GM23338 (cell line): ENCODE measurements around the gene OR6K3. TPM values are rescaled to one million over a fixed set of nuclear protein-coding genes. Genes with fewer than 3 reads are reported as not detected.

Experiments
- ATAC-seq: fragments of 200-7000 bp; cut with Tn5 transposase; 3 replicates; pipeline ENCODE4 v1.9.1; 2020
- DNase-seq: peaks from one replicate; pipeline ENCODE4 v3.0.0-alpha.2; 2015; ENCODE audit warnings: low spot score
- H2AFZ ChIP-seq: fragments of 200-600 bp; sonication (generic); 2 replicates; pipeline ENCODE4 v1.8.0; 2016; ENCODE audit warnings: antibody characterized with exemption, mild to moderate bottlenecking, moderate library complexity
- H3F3A ChIP-seq: fragments of 200-600 bp; sonication (generic); replicated peaks from 2 replicates; pipeline ENCODE4 v1.8.0; 2017; ENCODE audit warnings: antibody characterized with exemption, mixed run types, low read depth
- H3K27ac ChIP-seq: fragments of 200-600 bp; sonication (generic); 2 replicates; pipeline ENCODE4 v1.6.1; 2016; ENCODE audit warnings: low read depth
- H3K27me3 ChIP-seq: fragments of 200-600 bp; sonication (generic); 2 replicates; pipeline ENCODE4 v1.8.0; 2016; ENCODE audit warnings: mild to moderate bottlenecking, mixed run types, moderate library complexity; ENCODE audit not compliant: insufficient read depth
- H3K36me3 ChIP-seq: fragments of 200-600 bp; sonication (generic); 2 replicates; pipeline ENCODE4 v1.8.0; 2016; ENCODE audit warnings: mild to moderate bottlenecking; ENCODE audit not compliant: insufficient read depth
- H3K4me1 ChIP-seq: fragments of 200-600 bp; sonication (generic); 2 replicates; pipeline ENCODE4 v1.8.0; 2016; ENCODE audit warnings: mild to moderate bottlenecking, moderate library complexity; ENCODE audit not compliant: insufficient read depth
- H3K4me2 ChIP-seq: fragments of 200-600 bp; sonication (generic); 2 replicates; pipeline ENCODE4 v1.7.1; 2017; ENCODE audit warnings: mixed run types
- H3K4me3 ChIP-seq: fragments of 200-600 bp; sonication (generic); 2 replicates; pipeline ENCODE4 v1.6.1; 2016; ENCODE audit warnings: mixed run types
- H3K79me2 ChIP-seq: fragments of 200-600 bp; sonication (generic); replicated peaks from 2 replicates; pipeline ENCODE4 v1.8.0; 2017; ENCODE audit warnings: mild to moderate bottlenecking; ENCODE audit not compliant: insufficient read depth
- H3K9me2 ChIP-seq: fragments of 200-600 bp; sonication (generic); 2 replicates; pipeline ENCODE4 v1.8.0; 2017; ENCODE audit not compliant: insufficient read depth
- H4K20me1 ChIP-seq: fragments of 200-600 bp; sonication (generic); replicated peaks from 2 replicates; pipeline ENCODE4 v1.8.0; 2017; ENCODE audit warnings: mild to moderate bottlenecking; ENCODE audit not compliant: insufficient read depth
- H3K27ac Mint-ChIP-seq: 2 replicates; pipeline ENCODE4 v1.8.0; 2020; ENCODE audit warnings: inconsistent platforms, mild to moderate bottlenecking, moderate library complexity, mixed read lengths
- H3K27me3 Mint-ChIP-seq: 3 replicates; pipeline ENCODE4 v1.8.0; 2022; ENCODE audit warnings: low read depth, mild to moderate bottlenecking, moderate library complexity, mixed read lengths, inconsistent platforms; ENCODE audit not compliant: insufficient read depth, poor library complexity
- H3K36me3 Mint-ChIP-seq: 3 replicates; pipeline ENCODE4 v1.8.0; 2021; ENCODE audit warnings: low read depth, mild to moderate bottlenecking, inconsistent platforms, moderate library complexity, mixed read lengths
- H3K4me1 Mint-ChIP-seq: 3 replicates; pipeline ENCODE4 v1.8.0; 2020; ENCODE audit warnings: mild to moderate bottlenecking, inconsistent platforms, mixed read lengths
- H3K4me3 Mint-ChIP-seq: 3 replicates; pipeline ENCODE4 v1.8.0; 2021; ENCODE audit warnings: moderate library complexity, mild to moderate bottlenecking, inconsistent platforms, mixed read lengths
- H3K9me3 Mint-ChIP-seq: 3 replicates; pipeline ENCODE4 v1.8.0; 2020; ENCODE audit warnings: moderate library complexity, mild to moderate bottlenecking, inconsistent platforms, mixed read lengths
- EZH2 ChIP-seq: fragments of 200-600 bp; sonication (generic); IDR thresholded peaks from one replicate; pipeline ENCODE4 v1.8.0; 2017; ENCODE audit warnings: antibody characterized with exemption, mild to moderate bottlenecking, low read depth; ENCODE audit not compliant: unreplicated experiment
- EZH2phosphoT487 ChIP-seq: fragments of 200-600 bp; sonication (generic); IDR thresholded peaks from one replicate; pipeline ENCODE4 v1.8.1; 2018; ENCODE audit warnings: antibody characterized with exemption; ENCODE audit not compliant: unreplicated experiment
- JUNB ChIP-seq: IDR thresholded peaks from one replicate; pipeline ENCODE4 v1.6.1; 2016; ENCODE audit warnings: antibody characterized with exemption; ENCODE audit not compliant: unreplicated experiment
- POLR2AphosphoS5 ChIP-seq: IDR thresholded peaks from 2 replicates; pipeline ENCODE4 v1.6.1; 2016; ENCODE audit warnings: antibody characterized with exemption, low read depth
- ZNF114 ChIP-seq: fragments of 250-450 bp; sonication (Bioruptor Pico); IDR thresholded peaks from 2 replicates; pipeline ENCODE4 v1.5.0; 2020; ENCODE audit warnings: mild to moderate bottlenecking, moderate library complexity
- ZNF331 ChIP-seq: fragments of 250-450 bp; sonication (Bioruptor Pico); IDR thresholded peaks from 2 replicates; pipeline ENCODE4 v1.5.0; 2020; ENCODE audit warnings: low read depth, mild to moderate bottlenecking, moderate library complexity
- polyA plus RNA-seq: library from polyadenylated mRNA; unstranded; fragments of >200 nt; fragmentation: Nextera tagmentation; extraction: Ambion mirVana; gene quantifications from 2 replicates; pipeline ENCODE4 v1.2.1, GENCODE V29; 2016
- total RNA-seq: library from RNA; depleted of rRNA; stranded (reverse); fragments of >200 nt; shearing (Covaris generic); gene quantifications from 2 replicates; pipeline ENCODE4 v1.2.3, GENCODE V29; 2014
- TF ChIP-seq, protein P1 (sequence below), 2 experiments: fragments of 200-600 bp in 1 of 2; sonication (generic) in 1 of 2; conservative IDR thresholded peaks; 2 replicates each; pipeline versions ENCODE4 v1.5.1 to v1.6.1; 2016 to 2017; ENCODE audit warnings: antibody characterized with exemption in 2 of 2, low read depth in 2 of 2, mild to moderate bottlenecking in 2 of 2, moderate library complexity in 1 of 2
- TF ChIP-seq, protein P2 (sequence below): fragments of 250-450 bp; sonication (Bioruptor Pico); IDR thresholded peaks from 2 replicates; pipeline ENCODE4 v1.5.0; 2020; ENCODE audit warnings: mild to moderate bottlenecking, moderate library complexity
- TF ChIP-seq, protein P3 (sequence below): IDR thresholded peaks from one replicate; pipeline ENCODE4 v1.6.1; 2018; ENCODE audit warnings: antibody characterized with exemption; ENCODE audit not compliant: unreplicated experiment
- TF ChIP-seq, protein P4 (sequence below): IDR thresholded peaks from 2 replicates; pipeline ENCODE4 v1.6.1; 2016; ENCODE audit warnings: antibody characterized with exemption

The OR6K3 gene
- total and polyA plus RNA-seq, 2 experiments from 2014 or later: not detected

DNA sequence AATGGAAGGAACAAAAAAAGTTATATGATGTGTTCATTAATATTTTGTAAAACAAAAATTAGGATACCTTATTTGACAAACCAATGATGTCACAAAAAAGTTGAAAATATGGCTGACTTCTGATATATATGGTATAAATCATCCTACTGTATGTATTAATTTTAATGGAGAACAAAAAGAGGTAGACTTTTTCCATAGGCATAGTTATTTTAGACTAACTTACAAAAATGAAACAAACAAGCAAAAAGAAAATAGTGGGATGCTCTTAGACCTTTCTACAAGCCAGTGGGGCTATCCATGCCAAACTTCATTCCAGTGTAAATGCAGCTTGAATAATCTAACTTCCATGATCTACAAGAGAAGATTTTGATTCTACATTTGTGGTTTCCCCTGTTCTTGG is 33.5 kb downstream of the OR6K3 start:
- no peaks in the 10 kb centered on the region for H3K36me3 Mint-ChIP-seq
- H2AFZ ChIP-seq: no peak overlapping the region
- TF ChIP-seq, protein P1, sequence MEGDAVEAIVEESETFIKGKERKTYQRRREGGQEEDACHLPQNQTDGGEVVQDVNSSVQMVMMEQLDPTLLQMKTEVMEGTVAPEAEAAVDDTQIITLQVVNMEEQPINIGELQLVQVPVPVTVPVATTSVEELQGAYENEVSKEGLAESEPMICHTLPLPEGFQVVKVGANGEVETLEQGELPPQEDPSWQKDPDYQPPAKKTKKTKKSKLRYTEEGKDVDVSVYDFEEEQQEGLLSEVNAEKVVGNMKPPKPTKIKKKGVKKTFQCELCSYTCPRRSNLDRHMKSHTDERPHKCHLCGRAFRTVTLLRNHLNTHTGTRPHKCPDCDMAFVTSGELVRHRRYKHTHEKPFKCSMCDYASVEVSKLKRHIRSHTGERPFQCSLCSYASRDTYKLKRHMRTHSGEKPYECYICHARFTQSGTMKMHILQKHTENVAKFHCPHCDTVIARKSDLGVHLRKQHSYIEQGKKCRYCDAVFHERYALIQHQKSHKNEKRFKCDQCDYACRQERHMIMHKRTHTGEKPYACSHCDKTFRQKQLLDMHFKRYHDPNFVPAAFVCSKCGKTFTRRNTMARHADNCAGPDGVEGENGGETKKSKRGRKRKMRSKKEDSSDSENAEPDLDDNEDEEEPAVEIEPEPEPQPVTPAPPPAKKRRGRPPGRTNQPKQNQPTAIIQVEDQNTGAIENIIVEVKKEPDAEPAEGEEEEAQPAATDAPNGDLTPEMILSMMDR (conservative IDR thresholded peaks at IDR 0.05; ENCODE audit: low read depth in 2 of 2): no peak
- TF ChIP-seq EZH2phosphoT487 (no peak), ZNF331 (no peak), EZH2 (no peak), JUNB (no peak), POLR2AphosphoS5 (no peak), ZNF114 (no peak)
- TF ChIP-seq, protein P2, sequence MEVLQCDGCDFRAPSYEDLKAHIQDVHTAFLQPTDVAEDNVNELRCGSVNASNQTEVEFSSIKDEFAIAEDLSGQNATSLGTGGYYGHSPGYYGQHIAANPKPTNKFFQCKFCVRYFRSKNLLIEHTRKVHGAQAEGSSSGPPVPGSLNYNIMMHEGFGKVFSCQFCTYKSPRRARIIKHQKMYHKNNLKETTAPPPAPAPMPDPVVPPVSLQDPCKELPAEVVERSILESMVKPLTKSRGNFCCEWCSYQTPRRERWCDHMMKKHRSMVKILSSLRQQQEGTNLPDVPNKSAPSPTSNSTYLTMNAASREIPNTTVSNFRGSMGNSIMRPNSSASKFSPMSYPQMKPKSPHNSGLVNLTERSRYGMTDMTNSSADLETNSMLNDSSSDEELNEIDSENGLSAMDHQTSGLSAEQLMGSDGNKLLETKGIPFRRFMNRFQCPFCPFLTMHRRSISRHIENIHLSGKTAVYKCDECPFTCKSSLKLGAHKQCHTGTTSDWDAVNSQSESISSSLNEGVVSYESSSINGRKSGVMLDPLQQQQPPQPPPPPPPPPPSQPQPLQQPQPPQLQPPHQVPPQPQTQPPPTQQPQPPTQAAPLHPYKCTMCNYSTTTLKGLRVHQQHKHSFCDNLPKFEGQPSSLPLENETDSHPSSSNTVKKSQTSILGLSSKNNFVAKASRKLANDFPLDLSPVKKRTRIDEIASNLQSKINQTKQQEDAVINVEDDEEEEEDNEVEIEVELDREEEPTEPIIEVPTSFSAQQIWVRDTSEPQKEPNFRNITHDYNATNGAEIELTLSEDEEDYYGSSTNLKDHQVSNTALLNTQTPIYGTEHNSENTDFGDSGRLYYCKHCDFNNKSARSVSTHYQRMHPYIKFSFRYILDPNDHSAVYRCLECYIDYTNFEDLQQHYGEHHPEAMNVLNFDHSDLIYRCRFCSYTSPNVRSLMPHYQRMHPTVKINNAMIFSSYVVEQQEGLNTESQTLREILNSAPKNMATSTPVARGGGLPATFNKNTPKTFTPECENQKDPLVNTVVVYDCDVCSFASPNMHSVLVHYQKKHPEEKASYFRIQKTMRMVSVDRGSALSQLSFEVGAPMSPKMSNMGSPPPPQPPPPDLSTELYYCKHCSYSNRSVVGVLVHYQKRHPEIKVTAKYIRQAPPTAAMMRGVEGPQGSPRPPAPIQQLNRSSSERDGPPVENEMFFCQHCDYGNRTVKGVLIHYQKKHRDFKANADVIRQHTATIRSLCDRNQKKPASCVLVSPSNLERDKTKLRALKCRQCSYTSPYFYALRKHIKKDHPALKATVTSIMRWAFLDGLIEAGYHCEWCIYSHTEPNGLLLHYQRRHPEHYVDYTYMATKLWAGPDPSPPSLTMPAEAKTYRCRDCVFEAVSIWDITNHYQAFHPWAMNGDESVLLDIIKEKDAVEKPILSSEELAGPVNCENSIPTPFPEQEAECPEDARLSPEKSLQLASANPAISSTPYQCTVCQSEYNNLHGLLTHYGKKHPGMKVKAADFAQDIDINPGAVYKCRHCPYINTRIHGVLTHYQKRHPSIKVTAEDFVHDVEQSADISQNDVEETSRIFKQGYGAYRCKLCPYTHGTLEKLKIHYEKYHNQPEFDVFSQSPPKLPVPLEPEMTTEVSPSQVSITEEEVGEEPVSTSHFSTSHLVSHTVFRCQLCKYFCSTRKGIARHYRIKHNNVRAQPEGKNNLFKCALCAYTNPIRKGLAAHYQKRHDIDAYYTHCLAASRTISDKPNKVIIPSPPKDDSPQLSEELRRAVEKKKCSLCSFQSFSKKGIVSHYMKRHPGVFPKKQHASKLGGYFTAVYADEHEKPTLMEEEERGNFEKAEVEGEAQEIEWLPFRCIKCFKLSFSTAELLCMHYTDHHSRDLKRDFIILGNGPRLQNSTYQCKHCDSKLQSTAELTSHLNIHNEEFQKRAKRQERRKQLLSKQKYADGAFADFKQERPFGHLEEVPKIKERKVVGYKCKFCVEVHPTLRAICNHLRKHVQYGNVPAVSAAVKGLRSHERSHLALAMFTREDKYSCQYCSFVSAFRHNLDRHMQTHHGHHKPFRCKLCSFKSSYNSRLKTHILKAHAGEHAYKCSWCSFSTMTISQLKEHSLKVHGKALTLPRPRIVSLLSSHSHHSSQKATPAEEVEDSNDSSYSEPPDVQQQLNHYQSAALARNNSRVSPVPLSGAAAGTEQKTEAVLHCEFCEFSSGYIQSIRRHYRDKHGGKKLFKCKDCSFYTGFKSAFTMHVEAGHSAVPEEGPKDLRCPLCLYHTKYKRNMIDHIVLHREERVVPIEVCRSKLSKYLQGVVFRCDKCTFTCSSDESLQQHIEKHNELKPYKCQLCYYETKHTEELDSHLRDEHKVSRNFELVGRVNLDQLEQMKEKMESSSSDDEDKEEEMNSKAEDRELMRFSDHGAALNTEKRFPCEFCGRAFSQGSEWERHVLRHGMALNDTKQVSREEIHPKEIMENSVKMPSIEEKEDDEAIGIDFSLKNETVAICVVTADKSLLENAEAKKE (CRISPR knock-in tag): no peak
- TF ChIP-seq, protein P3, sequence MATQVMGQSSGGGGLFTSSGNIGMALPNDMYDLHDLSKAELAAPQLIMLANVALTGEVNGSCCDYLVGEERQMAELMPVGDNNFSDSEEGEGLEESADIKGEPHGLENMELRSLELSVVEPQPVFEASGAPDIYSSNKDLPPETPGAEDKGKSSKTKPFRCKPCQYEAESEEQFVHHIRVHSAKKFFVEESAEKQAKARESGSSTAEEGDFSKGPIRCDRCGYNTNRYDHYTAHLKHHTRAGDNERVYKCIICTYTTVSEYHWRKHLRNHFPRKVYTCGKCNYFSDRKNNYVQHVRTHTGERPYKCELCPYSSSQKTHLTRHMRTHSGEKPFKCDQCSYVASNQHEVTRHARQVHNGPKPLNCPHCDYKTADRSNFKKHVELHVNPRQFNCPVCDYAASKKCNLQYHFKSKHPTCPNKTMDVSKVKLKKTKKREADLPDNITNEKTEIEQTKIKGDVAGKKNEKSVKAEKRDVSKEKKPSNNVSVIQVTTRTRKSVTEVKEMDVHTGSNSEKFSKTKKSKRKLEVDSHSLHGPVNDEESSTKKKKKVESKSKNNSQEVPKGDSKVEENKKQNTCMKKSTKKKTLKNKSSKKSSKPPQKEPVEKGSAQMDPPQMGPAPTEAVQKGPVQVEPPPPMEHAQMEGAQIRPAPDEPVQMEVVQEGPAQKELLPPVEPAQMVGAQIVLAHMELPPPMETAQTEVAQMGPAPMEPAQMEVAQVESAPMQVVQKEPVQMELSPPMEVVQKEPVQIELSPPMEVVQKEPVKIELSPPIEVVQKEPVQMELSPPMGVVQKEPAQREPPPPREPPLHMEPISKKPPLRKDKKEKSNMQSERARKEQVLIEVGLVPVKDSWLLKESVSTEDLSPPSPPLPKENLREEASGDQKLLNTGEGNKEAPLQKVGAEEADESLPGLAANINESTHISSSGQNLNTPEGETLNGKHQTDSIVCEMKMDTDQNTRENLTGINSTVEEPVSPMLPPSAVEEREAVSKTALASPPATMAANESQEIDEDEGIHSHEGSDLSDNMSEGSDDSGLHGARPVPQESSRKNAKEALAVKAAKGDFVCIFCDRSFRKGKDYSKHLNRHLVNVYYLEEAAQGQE: no peak
- TF ChIP-seq, protein P4, sequence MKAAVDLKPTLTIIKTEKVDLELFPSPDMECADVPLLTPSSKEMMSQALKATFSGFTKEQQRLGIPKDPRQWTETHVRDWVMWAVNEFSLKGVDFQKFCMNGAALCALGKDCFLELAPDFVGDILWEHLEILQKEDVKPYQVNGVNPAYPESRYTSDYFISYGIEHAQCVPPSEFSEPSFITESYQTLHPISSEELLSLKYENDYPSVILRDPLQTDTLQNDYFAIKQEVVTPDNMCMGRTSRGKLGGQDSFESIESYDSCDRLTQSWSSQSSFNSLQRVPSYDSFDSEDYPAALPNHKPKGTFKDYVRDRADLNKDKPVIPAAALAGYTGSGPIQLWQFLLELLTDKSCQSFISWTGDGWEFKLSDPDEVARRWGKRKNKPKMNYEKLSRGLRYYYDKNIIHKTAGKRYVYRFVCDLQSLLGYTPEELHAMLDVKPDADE: no peak
- H4K20me1 ChIP-seq: no peaks in the 10 kb centered on the region
- H3K4me3 Mint-ChIP-seq: no peak overlapping the region
- no peaks in the 10 kb centered on the region for H3K9me2 ChIP-seq
- no peaks in the 10 kb centered on the region for H3K27me3 ChIP-seq
- no peaks in the 10 kb centered on the region for H3K4me1 ChIP-seq
- no peaks in the 10 kb centered on the region for H3F3A ChIP-seq
- H3K27ac ChIP-seq: no peak overlapping the region
- ATAC-seq (no peak), DNase-seq (no peak)
- H3K4me3 ChIP-seq: no peak overlapping the region
- H3K4me1 Mint-ChIP-seq: no peaks in the 10 kb centered on the region
- no peak overlapping the region for H3K27ac Mint-ChIP-seq
- H3K36me3 ChIP-seq: no peaks in the 10 kb centered on the region
- H3K4me2 ChIP-seq: no peak overlapping the region
- no peaks in the 10 kb centered on the region for H3K79me2 ChIP-seq
- H3K9me3 Mint-ChIP-seq: no peaks in the 10 kb centered on the region
- no peaks in the 10 kb centered on the region for H3K27me3 Mint-ChIP-seq
